Activated CD8-positive, alpha-beta T cell treated with anti-CD3 and anti-CD28 coated beads for 36 hours (primary cell): ENCODE data around the gene PXYLP1. TPM values are rescaled to one million over a fixed set of nuclear protein-coding genes. Genes with fewer than 3 reads are reported as not detected.
A peak's percentile ranks its signal among the peaks of the same experiment; 100 is the strongest.

ENCODE experiments used
- ATAC-seq: fragments of 200-7000 bp; cut with Tn5 transposase; one replicate; pipeline ENCODE4 v1.10.0; 2021; ENCODE audit warnings: mild to moderate bottlenecking, moderate library complexity
- CTCF ChIA-PET: fragments of 350-600 bp; sonication (Branson Sonifier 250); formaldehyde crosslinking; loops from one replicate; lab custom pipeline; 2021; ENCODE audit warnings: antibody characterized with exemption; lab: Charles Lee
- POLR2A ChIA-PET: fragments of 350-600 bp; sonication (Branson Sonifier 250); formaldehyde crosslinking; loops from one replicate; lab custom pipeline; 2021; ENCODE audit warnings: antibody characterized with exemption; lab: Charles Lee
- DNase-seq: peaks from one replicate; pipeline ENCODE4 v3.0.0-alpha.2; 2020
- H3K27ac Mint-ChIP-seq: one replicate; pipeline ENCODE4 v1.8.0; 2021; ENCODE audit warnings: mild to moderate bottlenecking, mixed read lengths
- H3K27me3 Mint-ChIP-seq: one replicate; pipeline ENCODE4 v1.8.0; 2021; ENCODE audit warnings: mixed read lengths
- H3K36me3 Mint-ChIP-seq: one replicate; pipeline ENCODE4 v1.8.0; 2021; ENCODE audit warnings: low read depth, mixed read lengths
- H3K4me1 Mint-ChIP-seq: one replicate; pipeline ENCODE4 v1.8.0; 2021; ENCODE audit warnings: low read depth, mixed read lengths
- H3K4me3 Mint-ChIP-seq: one replicate; pipeline ENCODE4 v1.8.0; 2021; ENCODE audit warnings: mild to moderate bottlenecking, moderate library complexity, mixed read lengths
- H3K9me3 Mint-ChIP-seq: one replicate; pipeline ENCODE4 v1.8.0; 2021; ENCODE audit warnings: mixed read lengths
- CTCF ChIP-seq: fragments of 200-600 bp; IDR thresholded peaks from one replicate; pipeline ENCODE4 v1.8.0; 2022; ENCODE audit warnings: antibody characterized with exemption, mild to moderate bottlenecking
- intact Hi-C: fragments of 100-400 bp; cut with micrococcal nuclease; formaldehyde crosslinking; loops from one replicate; pipeline ENCODE4 v1.10.0; 2022
- total RNA-seq, 2 experiments: library from RNA; stranded (reverse); gene quantifications; one replicate each; pipeline ENCODE4 v1.2.3, GENCODE V29; 2021

The PXYLP1 gene
- total RNA-seq, 2 experiments from 2014 or later = 14.9 to 17.2 TPM

- DNase-seq (no peak), ATAC-seq (peak; percentile 4)
- Mint-ChIP-seq H3K36me3 (peaks cover 8% of the 10 kb centered on the region), H3K27ac (peak overlapping the region; percentile 36), H3K4me3 (no peak overlapping the region), H3K27me3 (no peaks in the 10 kb centered on the region), H3K4me1 (peaks cover 32% of the 10 kb centered on the region), H3K9me3 (no peaks in the 10 kb centered on the region)
- TF ChIP-seq CTCF = no peak
- intact Hi-C loops = no loop called here
- CTCF ChIA-PET = interaction anchor here (1.7 to 3.8 kb wide), 2 partner anchors 17 to 42 kb away, joined by 3 to 27 read pairs; partner anchors contain the start of gene PXYLP1
- POLR2A ChIA-PET = no interaction called here
These were observed 42.2 kb downstream of the PXYLP1 start for GRCh38 chr3:141273700-141274410.

DNA sequence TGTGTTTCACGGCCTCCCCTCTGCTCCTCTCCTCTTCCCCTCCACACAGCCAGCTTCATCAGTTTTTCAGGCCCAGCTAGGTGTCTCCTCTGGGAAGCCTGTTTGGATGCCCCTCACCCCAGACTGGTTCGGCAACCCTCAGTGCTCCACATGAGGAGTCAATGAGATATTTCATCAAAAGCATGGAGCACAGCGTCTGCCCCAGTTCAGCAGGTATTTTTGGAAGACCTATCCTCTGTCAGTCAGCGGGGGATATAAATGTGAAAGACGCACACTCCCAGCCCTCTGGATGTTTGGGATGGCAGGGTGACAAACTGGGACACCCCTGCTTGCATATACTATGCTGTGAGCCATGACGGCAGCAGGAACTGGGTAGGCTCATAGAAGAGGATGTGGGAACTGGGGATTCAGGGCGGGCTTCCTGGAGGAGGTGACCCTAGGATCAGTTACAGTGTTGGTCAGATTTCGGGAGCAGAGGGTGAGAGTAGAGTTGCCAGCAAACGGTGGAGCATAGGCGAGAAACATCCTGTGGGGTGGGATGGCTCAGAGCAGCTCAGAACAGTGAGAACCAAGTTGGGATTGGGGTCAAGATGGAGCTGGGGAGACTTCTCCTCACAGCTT lies 42.9 kb downstream of the PXYLP1 start:
- DNase-seq = no peak
- CTCF ChIA-PET = interaction anchor here (1.7 to 3.8 kb wide), 2 partner anchors 18 to 43 kb away, joined by 3 to 27 read pairs; partner anchors contain the start of gene PXYLP1
- H3K27me3 Mint-ChIP-seq = no peaks in the 10 kb centered on the region
- H3K4me3 Mint-ChIP-seq = no peak overlapping the region
- H3K36me3 Mint-ChIP-seq = peaks cover 10% of the 10 kb centered on the region
- ATAC-seq = no peak
- no peaks in the 10 kb centered on the region for H3K9me3 Mint-ChIP-seq
- peak overlapping the region; percentile 86 for H3K27ac Mint-ChIP-seq
- POLR2A ChIA-PET = no interaction called here
- intact Hi-C loops = loop anchor here (5.0 kb wide), 1 partner anchor 42 kb away; the partner anchor contains the start of gene PXYLP1
- peaks cover 34% of the 10 kb centered on the region for H3K4me1 Mint-ChIP-seq
- TF ChIP-seq CTCF = no peak

DNA sequence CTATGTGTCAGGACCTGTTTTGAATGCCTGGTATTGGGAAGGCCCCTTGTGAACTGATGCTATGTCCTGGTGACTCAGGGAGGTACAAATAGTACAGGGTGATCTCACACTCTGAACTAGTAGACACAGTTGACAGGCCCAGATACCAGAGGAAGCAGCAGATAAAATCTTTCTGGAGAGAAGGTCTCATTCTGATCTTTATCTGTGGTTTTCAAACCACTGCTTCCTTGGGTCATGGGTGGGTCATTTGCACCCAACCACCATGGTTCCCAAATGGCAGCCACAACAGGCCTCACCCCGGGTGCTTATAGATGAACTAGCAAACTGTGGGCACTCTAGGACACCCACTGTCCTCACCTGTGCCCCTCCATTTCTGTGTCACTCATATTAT lies 43.4 kb downstream of the PXYLP1 start:
- Mint-ChIP-seq H3K9me3 (no peaks in the 10 kb centered on the region), H3K27me3 (no peaks in the 10 kb centered on the region), H3K4me3 (no peak overlapping the region), H3K36me3 (peaks cover 8% of the 10 kb centered on the region), H3K27ac (peak overlapping the region; percentile 86), H3K4me1 (peaks cover 34% of the 10 kb centered on the region)
- no peak for TF ChIP-seq CTCF
- POLR2A ChIA-PET = no interaction called here
- DNase-seq (peak; percentile 46), ATAC-seq (peak; percentile 91)
- CTCF ChIA-PET = interaction anchor here (3.8 kb wide), 1 partner anchor 43 kb away, joined by 27 read pairs; the partner anchor contains the start of gene PXYLP1
- intact Hi-C loops = loop anchor here (5.0 kb wide), 1 partner anchor 43 kb away; the partner anchor contains the start of gene PXYLP1

DNA sequence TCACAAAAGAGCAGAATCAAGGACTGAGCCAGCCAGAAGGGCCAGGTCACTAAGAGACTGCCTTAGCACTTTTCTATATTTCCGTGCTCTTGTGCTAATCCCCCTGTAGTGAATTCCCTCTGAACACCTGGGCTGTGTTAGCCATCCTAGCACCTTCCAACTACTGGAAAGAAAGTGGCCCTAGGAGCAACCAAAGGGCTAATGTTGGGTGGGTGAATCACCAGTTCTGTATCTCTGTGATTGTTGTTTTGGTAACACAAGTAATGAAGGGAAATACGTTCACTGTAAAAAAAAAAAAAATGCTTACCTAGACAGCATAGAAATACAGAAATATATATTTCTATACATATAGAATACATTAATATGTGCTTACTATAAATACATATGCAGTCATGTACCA lies 43.9 kb downstream of the PXYLP1 start:
- intact Hi-C loops = loop anchor here (5.0 kb wide), 1 partner anchor 43 kb away; the partner anchor contains the start of gene PXYLP1
- TF ChIP-seq CTCF = no peak
- H3K36me3 Mint-ChIP-seq = peaks cover 8% of the 10 kb centered on the region
- ChIA-PET CTCF (no interaction called here), POLR2A (no interaction called here)
- H3K9me3 Mint-ChIP-seq = no peaks in the 10 kb centered on the region
- H3K4me3 Mint-ChIP-seq = no peak overlapping the region
- DNase-seq (no peak), ATAC-seq (no peak)
- peak overlapping the region; percentile 86 for H3K27ac Mint-ChIP-seq
- no peaks in the 10 kb centered on the region for H3K27me3 Mint-ChIP-seq
- peaks cover 34% of the 10 kb centered on the region for H3K4me1 Mint-ChIP-seq

DNA sequence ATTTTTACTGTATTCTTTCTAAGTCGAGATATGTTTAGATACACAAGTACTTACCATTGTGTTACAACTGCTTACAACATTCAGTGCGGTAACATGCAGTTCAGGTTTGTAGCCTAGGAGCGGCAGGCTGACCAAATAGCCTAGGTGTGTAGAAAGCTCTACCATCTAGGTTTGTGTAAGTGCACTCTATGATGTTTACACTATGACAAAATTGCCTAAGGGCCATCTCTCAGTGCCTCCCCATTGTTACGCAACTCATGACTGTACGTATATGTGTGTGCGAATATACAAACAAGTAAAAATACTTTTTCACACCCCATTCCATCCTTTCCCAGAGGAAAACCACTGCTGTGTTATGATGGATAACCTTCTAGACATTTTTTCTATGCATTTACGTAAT lies 44.3 kb downstream of the PXYLP1 start:
- CTCF ChIA-PET = no interaction called here
- DNase-seq (no peak), ATAC-seq (no peak)
- no peaks in the 10 kb centered on the region for H3K9me3 Mint-ChIP-seq
- peaks cover 34% of the 10 kb centered on the region for H3K4me1 Mint-ChIP-seq
- no peak overlapping the region for H3K27ac Mint-ChIP-seq
- intact Hi-C loops = loop anchor here (5.0 kb wide), 1 partner anchor 44 kb away; the partner anchor contains the start of gene PXYLP1
- POLR2A ChIA-PET = no interaction called here
- no peak overlapping the region for H3K4me3 Mint-ChIP-seq
- no peak for TF ChIP-seq CTCF
- H3K27me3 Mint-ChIP-seq = no peaks in the 10 kb centered on the region
- H3K36me3 Mint-ChIP-seq = peaks cover 8% of the 10 kb centered on the region
